B cell (primary cell): ENCODE results near the gene FGF10. TPM values are rescaled to one million over a fixed set of nuclear protein-coding genes. Genes with fewer than 3 reads are reported as not detected.

Source experiments
- ATAC-seq: fragments of 200-7000 bp; cut with Tn5 transposase; one replicate; pipeline ENCODE4 v1.10.0; 2021; ENCODE audit warnings: low read depth, mild to moderate bottlenecking, moderate number of reproducible peaks, moderate library complexity
- CTCF ChIA-PET: fragments of 350-600 bp; sonication (Branson Sonifier 250); formaldehyde crosslinking; loops from one replicate; lab custom pipeline; 2021; ENCODE audit warnings: antibody characterized with exemption, inconsistent platforms; lab: Charles Lee
- POLR2A ChIA-PET: fragments of 350-600 bp; sonication (Branson Sonifier 250); formaldehyde crosslinking; loops from one replicate; lab custom pipeline; 2021; ENCODE audit warnings: antibody characterized with exemption; lab: Charles Lee
- DNase-seq: peaks from one replicate; pipeline ENCODE4 v3.0.0; 2013
- H2AFZ ChIP-seq: 2 replicates; pipeline ENCODE4 v1.6.1; 2012; ENCODE audit warnings: mild to moderate bottlenecking, low read depth, low read length; ENCODE audit not compliant: insufficient read depth, poor library complexity, severe bottlenecking
- H3K27ac ChIP-seq, 2 donors: 1 replicate in 1 of 2; 2 replicates in 1 of 2; pipeline ENCODE4 v1.5.1; 2012 to 2013; ENCODE audit warnings: low read length in 2 of 2, mild to moderate bottlenecking in 2 of 2, moderate library complexity in 1 of 2
- H3K27me3 ChIP-seq, 4 experiments: fragments of 200-600 bp in 1 of 4; sonication (generic) in 1 of 4; replicated peaks in 1 of 4; 1 replicate in 2 of 4; 2 replicates in 2 of 4; pipeline versions ENCODE4 v1.6.1 to v1.7.0; 2013 to 2016; ENCODE audit warnings: low read length in 3 of 4, mild to moderate bottlenecking in 2 of 4, mixed read lengths in 1 of 4, moderate library complexity in 1 of 4; ENCODE audit not compliant: insufficient read depth in 4 of 4, control insufficient read depth in 3 of 4; ENCODE audit errors: control extremely low read depth in 1 of 4
- H3K36me3 ChIP-seq, 2 experiments: replicated peaks in 1 of 2; 1 replicate in 1 of 2; 2 replicates in 1 of 2; pipeline versions ENCODE4 v1.6.1 to v1.7.1; 2013; ENCODE audit warnings: low read length in 1 of 2; ENCODE audit not compliant: insufficient read depth in 2 of 2, control insufficient read depth in 1 of 2; ENCODE audit errors: control extremely low read depth in 1 of 2, extremely low read depth in 1 of 2
- H3K4me1 ChIP-seq, 2 donors: fragments of 200-600 bp in 1 of 2; sonication (generic) in 1 of 2; 1 replicate in 1 of 2; 2 replicates in 1 of 2; pipeline versions ENCODE4 v1.5.1 to v1.6.1; 2013 to 2017; ENCODE audit warnings: low read length in 2 of 2; ENCODE audit not compliant: control insufficient read depth in 2 of 2, insufficient read depth in 2 of 2
- H3K4me2 ChIP-seq: replicated peaks from 2 replicates; pipeline ENCODE3; 2012; ENCODE audit warnings: mild to moderate bottlenecking, low read depth, low read length; ENCODE audit not compliant: poor library complexity, severe bottlenecking
- H3K4me3 ChIP-seq, 5 experiments: fragments of 200-600 bp in 1 of 5; sonication (generic) in 1 of 5; 1 replicate in 3 of 5; 2 replicates in 2 of 5; pipeline versions ENCODE4 v1.5.1 to v1.7.0; 2011 to 2016; ENCODE audit warnings: low read length in 4 of 5, mild to moderate bottlenecking in 4 of 5, low read depth in 2 of 5, control low read depth in 1 of 5, moderate library complexity in 1 of 5; ENCODE audit not compliant: insufficient read depth in 1 of 5; ENCODE audit errors: control extremely low read depth in 1 of 5, extremely low read depth in 1 of 5
- H3K79me2 ChIP-seq: fragments of 200-600 bp; sonication (generic); one replicate; pipeline ENCODE4 v1.6.0; 2016; ENCODE audit warnings: low read length; ENCODE audit not compliant: control insufficient read depth, insufficient read depth
- H3K9ac ChIP-seq: fragments of 200-600 bp; sonication (generic); 2 replicates; pipeline ENCODE4 v1.6.1; 2017; ENCODE audit warnings: mild to moderate bottlenecking, low read length, moderate library complexity
- H3K9me3 ChIP-seq, 3 donors: one replicate each; pipeline versions ENCODE4 v1.6.1 to v1.7.1; 2013; ENCODE audit warnings: low read length in 2 of 3; ENCODE audit not compliant: control insufficient read depth in 2 of 3, insufficient read depth in 1 of 3; ENCODE audit errors: control extremely low read depth in 1 of 3
- H4K20me1 ChIP-seq: 2 replicates; pipeline ENCODE4 v1.6.0; 2012; ENCODE audit warnings: mild to moderate bottlenecking, low read length; ENCODE audit not compliant: insufficient read depth, control insufficient read depth, poor library complexity, severe bottlenecking
- H3K27ac Mint-ChIP-seq: one replicate; pipeline ENCODE4 v1.8.0; 2021; ENCODE audit warnings: mixed read lengths
- H3K27me3 Mint-ChIP-seq: one replicate; pipeline ENCODE4 v1.8.0; 2021; ENCODE audit warnings: mixed read lengths
- H3K4me1 Mint-ChIP-seq: one replicate; pipeline ENCODE4 v1.8.0; 2021; ENCODE audit warnings: mixed read lengths
- H3K4me3 Mint-ChIP-seq: one replicate; pipeline ENCODE4 v1.8.0; 2021; ENCODE audit warnings: mixed read lengths
- H3K9me3 Mint-ChIP-seq: one replicate; pipeline ENCODE4 v1.8.0; 2022; ENCODE audit warnings: mixed read lengths; ENCODE audit not compliant: insufficient read depth
- EZH2 ChIP-seq: IDR thresholded peaks from 2 replicates; pipeline ENCODE4 v1.6.1; 2012; ENCODE audit warnings: borderline replicate concordance, low read depth, mild to moderate bottlenecking, moderate library complexity, low read length; ENCODE audit not compliant: insufficient read depth, poor library complexity, severe bottlenecking
- WGBS: methylation state at CpG from one replicate; pipeline ENCODE4 v1.1.5; 2013; ENCODE audit warnings: missing lambda C conversion rate; ENCODE audit not compliant: insufficient coverage; 5-methylcytosine and 5-hydroxymethylcytosine counted together
- intact Hi-C: fragments of 100-400 bp; cut with micrococcal nuclease; formaldehyde crosslinking; loops from one replicate; pipeline ENCODE4 v1.10.0; 2022
- polyA minus RNA-seq: library from RNA; depleted of rRNA, polyadenylated mRNA; stranded (reverse); fragments of >200 nt; gene quantifications from 2 replicates; pipeline ENCODE4 v1.2.3, GENCODE V29; 2012
- polyA plus RNA-seq: library from polyadenylated mRNA; depleted of rRNA; stranded (reverse); fragments of >200 nt; gene quantifications from 2 replicates; pipeline ENCODE4 v1.2.3, GENCODE V29; 2012
- total RNA-seq, 2 donors: library from RNA; stranded (reverse); fragments of 120-200 nt in 1 of 2; gene quantifications; 1 replicate in 1 of 2; 2 replicates in 1 of 2; pipeline versions ENCODE4 v1.2.3 to v1.2.4, GENCODE V29; 2013 to 2022
- TF ChIP-seq, protein P1 (sequence below): fragments of 200-600 bp; IDR thresholded peaks from one replicate; pipeline ENCODE4 v1.8.0; 2022; ENCODE audit warnings: antibody characterized with exemption, mild to moderate bottlenecking

Gene FGF10
- not detected in 2 replicates for total RNA-seq
- total RNA-seq (2013): 0.12 TPM
- polyA plus RNA-seq: not detected in 2 replicates
- polyA minus RNA-seq: not detected in 2 replicates

DNA sequence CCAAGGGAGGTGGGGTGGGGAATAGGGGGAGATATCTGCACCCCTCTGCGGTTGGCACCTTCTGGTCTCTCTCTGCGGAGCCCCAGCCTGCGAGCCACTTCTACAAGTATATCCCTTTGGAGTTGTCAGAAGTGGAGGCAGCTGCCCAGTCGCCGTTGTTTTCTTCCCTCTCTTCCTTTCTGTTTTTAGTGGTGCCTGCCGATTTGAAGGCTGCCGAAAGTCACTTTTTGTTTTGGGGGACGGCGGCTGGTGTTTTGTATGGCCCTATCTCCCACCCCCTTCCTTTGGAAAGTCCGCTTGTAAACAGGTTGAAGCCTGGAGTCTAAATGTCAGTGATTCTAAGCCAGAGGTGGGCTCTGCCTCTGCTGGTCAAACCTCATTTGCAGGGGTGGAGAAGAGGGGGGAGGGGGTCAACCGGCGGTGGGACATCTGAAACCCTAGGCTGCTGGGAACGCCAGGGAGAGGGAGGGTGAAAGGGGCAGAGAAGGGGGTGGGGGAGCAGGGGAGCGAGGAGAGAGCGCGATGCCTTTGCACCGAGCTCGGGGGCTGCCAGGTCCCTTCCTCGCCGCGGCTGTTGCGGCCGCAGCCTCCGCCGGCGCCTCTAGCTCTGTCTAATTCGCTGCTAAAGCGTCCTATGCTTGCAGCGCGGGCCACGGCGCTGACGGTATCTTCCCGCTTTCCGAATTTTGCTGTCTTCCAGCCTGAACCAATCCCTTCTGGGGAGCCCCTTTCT, at the start of gene FGF10:
Gene FGF10 (minus strand): TSS at position 331 of the 733 bp plus-strand sequence. CDS start 738 bp downstream, outside the sequence.
- H3K36me3 ChIP-seq: no peaks in the 10 kb centered on the region
- ATAC-seq (no peak), DNase-seq (no peak)
- no peak within 1 kb of the TSS for H3K4me3 Mint-ChIP-seq
- H3K4me3 ChIP-seq: no peak within 1 kb of the TSS
- TF ChIP-seq EZH2: no peak
- TF ChIP-seq, protein P1, sequence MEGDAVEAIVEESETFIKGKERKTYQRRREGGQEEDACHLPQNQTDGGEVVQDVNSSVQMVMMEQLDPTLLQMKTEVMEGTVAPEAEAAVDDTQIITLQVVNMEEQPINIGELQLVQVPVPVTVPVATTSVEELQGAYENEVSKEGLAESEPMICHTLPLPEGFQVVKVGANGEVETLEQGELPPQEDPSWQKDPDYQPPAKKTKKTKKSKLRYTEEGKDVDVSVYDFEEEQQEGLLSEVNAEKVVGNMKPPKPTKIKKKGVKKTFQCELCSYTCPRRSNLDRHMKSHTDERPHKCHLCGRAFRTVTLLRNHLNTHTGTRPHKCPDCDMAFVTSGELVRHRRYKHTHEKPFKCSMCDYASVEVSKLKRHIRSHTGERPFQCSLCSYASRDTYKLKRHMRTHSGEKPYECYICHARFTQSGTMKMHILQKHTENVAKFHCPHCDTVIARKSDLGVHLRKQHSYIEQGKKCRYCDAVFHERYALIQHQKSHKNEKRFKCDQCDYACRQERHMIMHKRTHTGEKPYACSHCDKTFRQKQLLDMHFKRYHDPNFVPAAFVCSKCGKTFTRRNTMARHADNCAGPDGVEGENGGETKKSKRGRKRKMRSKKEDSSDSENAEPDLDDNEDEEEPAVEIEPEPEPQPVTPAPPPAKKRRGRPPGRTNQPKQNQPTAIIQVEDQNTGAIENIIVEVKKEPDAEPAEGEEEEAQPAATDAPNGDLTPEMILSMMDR: no peak
- H3K4me2 ChIP-seq: no peak within 1 kb of the TSS
- H3K27ac Mint-ChIP-seq: no peak within 1 kb of the TSS
- ChIA-PET CTCF (no interaction called here), POLR2A (no interaction called here)
- 6% methylated on average over 28 of the region's 35 CpGs for WGBS
- H3K4me1 ChIP-seq: no peaks in the 10 kb centered on the region
- no peaks in the 10 kb centered on the region for H3K79me2 ChIP-seq
- H3K27me3 Mint-ChIP-seq: peaks cover 31% of the 10 kb centered on the region
- H3K27ac ChIP-seq: no peak within 1 kb of the TSS
- no peaks in the 10 kb centered on the region for H4K20me1 ChIP-seq
- H3K4me1 Mint-ChIP-seq: peaks cover 2% of the 10 kb centered on the region
- H2AFZ ChIP-seq: no peak within 1 kb of the TSS
- H3K27me3 ChIP-seq: peaks cover 0 to 18% (median 1%) of the 10 kb centered on the region in 4 experiments
- no peaks in the 10 kb centered on the region for H3K9me3 Mint-ChIP-seq
- no peaks in the 10 kb centered on the region for H3K9me3 ChIP-seq
- intact Hi-C loops: no loop called here
- H3K9ac ChIP-seq: no peak within 1 kb of the TSS

DNA sequence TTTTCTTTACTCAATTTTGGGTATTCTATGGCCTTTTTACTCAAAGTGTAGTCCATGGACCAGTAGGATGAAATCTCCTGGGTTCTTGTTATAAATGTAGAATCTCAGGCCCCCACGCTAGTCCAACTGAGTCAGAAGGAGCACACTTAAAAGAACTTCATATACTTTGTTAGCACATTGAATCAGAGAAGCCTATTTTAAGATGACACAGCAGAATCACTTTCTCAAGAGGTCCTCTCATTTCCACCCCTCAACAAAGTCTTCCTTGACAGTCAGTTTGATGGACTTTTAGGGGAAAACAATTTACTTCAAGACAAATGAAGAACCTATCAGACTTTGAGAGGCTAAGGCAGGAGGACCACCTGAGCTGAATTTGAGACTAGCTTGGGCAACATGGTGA, 37.7 kb upstream of the FGF10 start:
- Mint-ChIP-seq H3K27ac (no peak overlapping the region), H3K27me3 (no peaks in the 10 kb centered on the region), H3K4me1 (no peaks in the 10 kb centered on the region), H3K4me3 (no peak overlapping the region), H3K9me3 (no peaks in the 10 kb centered on the region)
- ChIA-PET POLR2A (no interaction called here), CTCF (no interaction called here)
- no peaks in the 10 kb centered on the region for H3K4me1 ChIP-seq
- no peak overlapping the region for H3K27ac ChIP-seq
- DNase-seq (no peak), ATAC-seq (no peak)
- no peaks in the 10 kb centered on the region for H3K36me3 ChIP-seq
- H3K27me3 ChIP-seq: no peaks in the 10 kb centered on the region
- intact Hi-C loops: no loop called here
- H3K9me3 ChIP-seq: no peaks in the 10 kb centered on the region
- H3K4me2 ChIP-seq: no peak overlapping the region
- H2AFZ ChIP-seq: no peak overlapping the region
- H4K20me1 ChIP-seq: no peaks in the 10 kb centered on the region
- no peak overlapping the region for H3K9ac ChIP-seq
- TF ChIP-seq, protein P1: no peak
- no peak for TF ChIP-seq EZH2
- no peaks in the 10 kb centered on the region for H3K79me2 ChIP-seq
- WGBS: no CpG with 5 or more reads among the region's 1 CpG
- no peak overlapping the region for H3K4me3 ChIP-seq
